Measurements from ENCODE around the gene ITPR1.

DNA sequence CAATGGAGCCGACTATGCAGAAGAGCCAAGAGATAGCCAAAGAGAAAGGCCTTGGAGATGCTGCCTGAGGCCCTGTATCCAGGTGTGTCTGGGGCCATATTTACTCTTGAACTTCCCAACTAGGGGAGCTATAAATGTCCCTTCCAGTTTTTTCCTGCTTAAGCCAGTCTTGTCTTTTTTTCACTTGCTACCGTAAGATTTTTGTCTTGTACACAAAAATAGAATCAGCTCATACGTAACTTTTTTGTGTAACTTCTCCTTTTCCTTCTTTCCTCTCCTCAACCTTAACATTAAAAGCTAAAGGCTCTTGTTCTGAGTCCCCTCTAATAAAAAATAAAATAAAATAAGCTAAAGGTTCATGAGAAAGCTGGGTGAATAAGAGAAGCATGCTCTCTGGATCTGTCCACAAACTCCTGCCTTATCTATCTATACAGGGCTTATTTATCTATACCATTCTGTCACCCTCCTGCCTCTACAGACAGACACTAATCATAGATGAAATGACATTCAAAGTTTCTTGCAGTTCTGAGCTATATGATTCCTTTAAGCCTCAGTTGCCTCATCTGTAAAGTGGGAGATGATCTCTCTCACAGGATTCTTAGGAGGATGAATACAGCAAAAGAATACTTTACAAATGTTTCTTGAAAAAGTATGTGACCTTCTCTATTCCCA lies 30.6 kb upstream of the ITPR1 start:
- TF ChIP-seq POLR2A (IDR thresholded peaks at IDR 0.05), result no peak
- no peak for TF ChIP-seq POLR2AphosphoS5 (IDR thresholded peaks at IDR 0.05)
- TF ChIP-seq, protein P1, sequence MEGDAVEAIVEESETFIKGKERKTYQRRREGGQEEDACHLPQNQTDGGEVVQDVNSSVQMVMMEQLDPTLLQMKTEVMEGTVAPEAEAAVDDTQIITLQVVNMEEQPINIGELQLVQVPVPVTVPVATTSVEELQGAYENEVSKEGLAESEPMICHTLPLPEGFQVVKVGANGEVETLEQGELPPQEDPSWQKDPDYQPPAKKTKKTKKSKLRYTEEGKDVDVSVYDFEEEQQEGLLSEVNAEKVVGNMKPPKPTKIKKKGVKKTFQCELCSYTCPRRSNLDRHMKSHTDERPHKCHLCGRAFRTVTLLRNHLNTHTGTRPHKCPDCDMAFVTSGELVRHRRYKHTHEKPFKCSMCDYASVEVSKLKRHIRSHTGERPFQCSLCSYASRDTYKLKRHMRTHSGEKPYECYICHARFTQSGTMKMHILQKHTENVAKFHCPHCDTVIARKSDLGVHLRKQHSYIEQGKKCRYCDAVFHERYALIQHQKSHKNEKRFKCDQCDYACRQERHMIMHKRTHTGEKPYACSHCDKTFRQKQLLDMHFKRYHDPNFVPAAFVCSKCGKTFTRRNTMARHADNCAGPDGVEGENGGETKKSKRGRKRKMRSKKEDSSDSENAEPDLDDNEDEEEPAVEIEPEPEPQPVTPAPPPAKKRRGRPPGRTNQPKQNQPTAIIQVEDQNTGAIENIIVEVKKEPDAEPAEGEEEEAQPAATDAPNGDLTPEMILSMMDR (IDR thresholded peaks at IDR 0.05), result no peak
- no peak for TF ChIP-seq EP300 (IDR thresholded peaks at IDR 0.05; ENCODE audit: low read depth)
